ENCODE data around the gene KIF7. TPM values are rescaled to one million over a fixed set of nuclear protein-coding genes. Genes with fewer than 3 reads are reported as not detected.

The KIF7 gene
- total RNA-seq, 1 donor from 2014 or later = 1.5 TPM

DNA sequence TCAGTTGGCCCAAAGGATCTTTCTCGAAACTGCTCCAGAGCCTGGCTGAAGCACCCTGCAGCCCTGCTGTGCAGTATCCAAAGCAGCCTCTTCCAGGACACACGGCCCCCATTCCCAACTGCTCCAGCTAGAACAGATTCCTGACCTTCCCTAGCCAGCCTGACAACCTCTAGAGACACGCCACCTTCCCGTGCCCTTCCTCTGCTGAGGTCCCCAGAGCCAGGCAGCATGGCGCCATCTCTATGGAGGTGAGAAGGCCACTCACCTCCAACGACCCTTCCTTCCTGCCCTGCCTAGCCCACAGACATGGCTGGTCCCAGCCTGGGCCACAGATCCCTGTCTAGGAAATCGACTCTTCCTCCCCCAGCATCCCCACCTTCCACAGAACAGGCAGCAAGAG is 3.1 kb downstream of the KIF7 start:
- no peaks in the 10 kb centered on the region for H3K9me3 ChIP-seq
- TF ChIP-seq, protein P1, sequence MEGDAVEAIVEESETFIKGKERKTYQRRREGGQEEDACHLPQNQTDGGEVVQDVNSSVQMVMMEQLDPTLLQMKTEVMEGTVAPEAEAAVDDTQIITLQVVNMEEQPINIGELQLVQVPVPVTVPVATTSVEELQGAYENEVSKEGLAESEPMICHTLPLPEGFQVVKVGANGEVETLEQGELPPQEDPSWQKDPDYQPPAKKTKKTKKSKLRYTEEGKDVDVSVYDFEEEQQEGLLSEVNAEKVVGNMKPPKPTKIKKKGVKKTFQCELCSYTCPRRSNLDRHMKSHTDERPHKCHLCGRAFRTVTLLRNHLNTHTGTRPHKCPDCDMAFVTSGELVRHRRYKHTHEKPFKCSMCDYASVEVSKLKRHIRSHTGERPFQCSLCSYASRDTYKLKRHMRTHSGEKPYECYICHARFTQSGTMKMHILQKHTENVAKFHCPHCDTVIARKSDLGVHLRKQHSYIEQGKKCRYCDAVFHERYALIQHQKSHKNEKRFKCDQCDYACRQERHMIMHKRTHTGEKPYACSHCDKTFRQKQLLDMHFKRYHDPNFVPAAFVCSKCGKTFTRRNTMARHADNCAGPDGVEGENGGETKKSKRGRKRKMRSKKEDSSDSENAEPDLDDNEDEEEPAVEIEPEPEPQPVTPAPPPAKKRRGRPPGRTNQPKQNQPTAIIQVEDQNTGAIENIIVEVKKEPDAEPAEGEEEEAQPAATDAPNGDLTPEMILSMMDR (IDR thresholded peaks at IDR 0.05) = no peak
- ATAC-seq = no peak
- no peak for DNase-seq
- H3K27ac ChIP-seq = no peak overlapping the region
- H3K27me3 ChIP-seq (ENCODE audit: low read depth) = peaks cover 32% of the 10 kb centered on the region
- H3K36me3 ChIP-seq = no peaks in the 10 kb centered on the region
- peaks cover 9% of the 10 kb centered on the region for H3K4me1 ChIP-seq
- no peak overlapping the region for H3K4me3 ChIP-seq
- intact Hi-C loops (cut with DNase I) = no loop called here

DNA sequence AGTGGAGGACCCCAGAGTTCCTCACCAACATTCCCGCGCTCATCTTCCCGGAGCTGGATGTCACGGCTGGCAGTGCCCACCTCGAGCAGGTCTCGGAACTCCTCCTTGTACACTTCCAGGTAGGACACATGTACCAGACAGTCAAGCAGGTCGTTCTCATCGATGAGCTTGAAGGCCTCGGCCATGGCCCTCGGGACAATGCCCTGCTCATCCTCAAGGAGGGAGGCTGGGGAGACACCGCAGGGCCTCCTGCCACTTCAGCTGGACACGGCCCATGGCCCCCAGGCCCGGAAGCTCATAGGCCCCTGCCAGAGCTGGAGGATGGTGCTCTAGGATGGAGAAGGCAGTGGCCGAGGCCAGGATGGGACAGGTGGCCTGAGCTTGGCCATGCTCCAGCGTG is 5.6 kb downstream of the KIF7 start:
- no peaks in the 10 kb centered on the region for H3K36me3 ChIP-seq
- no peak overlapping the region for H3K27ac ChIP-seq
- DNase-seq (no peak), ATAC-seq (no peak)
- intact Hi-C loops (cut with DNase I) = no loop called here
- H3K4me3 ChIP-seq = no peak overlapping the region
- H3K27me3 ChIP-seq (ENCODE audit: low read depth) = peaks cover 11% of the 10 kb centered on the region
- no peaks in the 10 kb centered on the region for H3K9me3 ChIP-seq
- TF ChIP-seq, protein P1 (IDR thresholded peaks at IDR 0.05) = no peak
- peaks cover 6% of the 10 kb centered on the region for H3K4me1 ChIP-seq

DNA sequence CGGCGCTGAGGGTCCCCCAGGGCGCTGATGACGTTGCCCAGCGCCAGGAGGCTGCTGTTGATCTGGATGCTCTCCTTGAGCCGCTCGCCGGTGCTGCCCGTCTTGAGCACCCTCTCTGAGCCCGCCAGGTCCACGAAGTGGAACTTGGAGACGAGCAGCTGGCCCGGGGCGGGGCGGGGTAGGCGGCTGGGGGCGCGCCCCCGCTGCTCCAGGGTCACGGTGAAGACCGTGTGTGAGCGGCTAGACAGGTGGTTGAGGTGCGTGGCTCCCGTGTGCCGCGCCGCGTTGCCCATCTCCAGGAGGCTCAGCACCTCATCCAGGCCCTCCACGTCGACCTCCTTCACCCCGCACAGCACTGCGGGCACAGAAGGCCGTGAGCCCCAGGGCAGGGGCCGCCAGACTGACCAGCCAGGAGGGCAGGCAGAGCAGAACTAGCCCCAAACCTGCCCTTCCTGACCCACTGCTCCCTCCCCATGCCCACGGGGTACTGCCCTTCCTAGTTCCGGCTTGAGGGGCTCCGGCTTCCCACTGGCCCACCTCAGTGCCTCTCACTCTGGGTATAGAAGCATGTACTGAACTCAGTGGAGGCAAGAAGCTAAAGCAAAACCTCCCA is 6.1 kb downstream of the KIF7 start:
- Histone ChIP-seq H3K27ac (no peak overlapping the region), H3K4me3 (no peak overlapping the region), H3K36me3 (no peaks in the 10 kb centered on the region), H3K9me3 (no peaks in the 10 kb centered on the region), H3K4me1 (no peaks in the 10 kb centered on the region), H3K27me3 (ENCODE audit: low read depth) (peaks cover 5% of the 10 kb centered on the region)
- no peak for ATAC-seq
- TF ChIP-seq, protein P1 (IDR thresholded peaks at IDR 0.05) = no peak
- intact Hi-C loops (cut with DNase I) = no loop called here
- no peak for DNase-seq

DNA sequence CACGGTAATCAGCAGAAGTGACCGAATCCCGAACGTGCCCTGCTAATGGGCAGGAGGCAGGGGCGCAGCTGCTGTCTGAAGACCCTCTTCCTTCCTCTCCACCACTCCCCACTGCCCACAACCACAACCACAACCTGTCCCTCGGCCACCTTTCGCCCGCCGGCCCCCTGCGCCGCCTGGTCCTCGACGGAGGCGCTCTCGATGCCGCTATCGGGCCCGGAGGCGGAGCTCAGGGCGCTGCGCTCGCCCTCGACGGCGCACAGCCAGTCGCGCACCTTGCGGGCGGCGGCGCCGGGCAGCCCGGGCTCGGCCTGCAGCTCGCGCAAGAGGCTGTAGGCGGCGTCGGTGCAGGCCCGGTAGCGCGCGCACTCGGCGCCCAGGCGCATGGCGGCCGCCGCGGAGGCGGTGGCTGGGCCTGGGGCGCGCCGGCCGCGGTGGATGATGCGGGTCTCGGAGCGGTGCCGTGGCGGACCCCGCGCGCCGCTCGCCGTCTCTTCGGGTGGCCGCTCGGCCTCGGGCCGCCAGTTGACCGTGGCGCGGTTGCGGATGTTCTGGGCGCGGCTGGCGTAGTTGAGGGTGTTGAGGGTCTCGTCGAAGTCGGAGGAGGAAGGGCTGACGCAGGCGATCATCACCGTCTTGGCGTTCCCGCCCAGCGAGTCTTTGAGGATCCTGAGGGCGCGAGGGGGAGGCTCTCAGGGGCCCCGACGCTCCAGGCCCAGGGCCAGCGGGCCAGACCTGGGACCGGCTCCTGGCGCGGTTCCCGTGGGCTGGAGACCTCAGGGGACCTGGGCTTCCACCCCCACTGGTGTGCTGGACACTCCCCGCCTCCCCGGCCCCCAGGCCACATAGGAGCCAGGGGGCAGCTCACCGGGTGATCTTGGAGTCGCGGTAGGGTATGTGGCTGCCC is 6.9 kb downstream of the KIF7 start:
- Histone ChIP-seq H3K27ac (no peak overlapping the region), H3K36me3 (no peaks in the 10 kb centered on the region), H3K4me1 (no peaks in the 10 kb centered on the region), H3K9me3 (no peaks in the 10 kb centered on the region), H3K4me3 (no peak overlapping the region), H3K27me3 (ENCODE audit: low read depth) (no peaks in the 10 kb centered on the region)
- TF ChIP-seq, protein P1 (IDR thresholded peaks at IDR 0.05) = no peak
- ATAC-seq (no peak), DNase-seq (no peak)
- intact Hi-C loops (cut with DNase I) = no loop called here

DNA sequence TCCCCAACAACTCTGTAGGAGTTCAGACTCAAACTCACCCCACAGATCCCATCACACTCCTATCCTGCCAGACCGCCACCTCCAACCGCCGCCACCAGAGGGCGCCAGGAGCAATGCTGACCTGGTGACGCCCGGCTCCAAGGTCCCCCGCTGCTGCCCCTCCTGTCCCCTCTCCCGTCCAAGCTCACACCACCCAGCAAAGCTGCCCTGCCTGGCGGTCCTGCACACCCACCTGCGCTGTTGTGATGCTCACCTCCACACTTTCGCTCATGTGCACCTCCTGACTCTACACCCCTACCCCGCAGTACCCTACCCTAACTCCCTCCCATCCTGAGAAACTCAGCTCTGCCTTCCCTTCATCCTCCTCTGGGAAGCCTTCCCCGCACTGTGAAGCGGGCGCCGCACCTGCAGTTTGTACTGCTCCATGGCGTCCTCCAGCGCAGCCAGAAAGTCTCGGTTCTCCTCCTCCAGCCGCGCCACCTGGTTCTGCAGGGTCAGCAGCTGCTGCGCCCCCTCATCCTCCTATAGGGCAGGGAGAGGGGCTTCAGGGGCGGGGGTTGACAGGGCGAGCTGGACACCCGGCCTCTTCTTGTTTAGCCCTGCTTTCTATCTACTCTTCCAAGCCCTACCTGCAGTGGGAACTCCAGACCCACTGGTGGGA is 7.9 kb downstream of the KIF7 start:
- Histone ChIP-seq H3K36me3 (no peaks in the 10 kb centered on the region), H3K9me3 (no peaks in the 10 kb centered on the region), H3K4me1 (no peaks in the 10 kb centered on the region), H3K27me3 (ENCODE audit: low read depth) (no peaks in the 10 kb centered on the region), H3K27ac (no peak overlapping the region), H3K4me3 (no peak overlapping the region)
- intact Hi-C loops (cut with DNase I) = no loop called here
- peak; percentile 83 to 86 for ATAC-seq
- peak; percentile 84 for DNase-seq
- TF ChIP-seq, protein P1 (IDR thresholded peaks at IDR 0.05) = peak; percentile 87
